Activated T-cell treated with anti-CD3 and anti-CD28 coated beads for 1 hour (primary cell): ENCODE data around the gene PSMG3.

ENCODE experiments used
- DNase-seq: peaks from one replicate; pipeline ENCODE4 v3.0.0-alpha.2; 2020; ENCODE audit warnings: low read depth

The PSMG3 gene

GRCh38 chr7:1544896-1545416 is 24.9 kb downstream of the PSMG3 start:
- no peak for DNase-seq

- no peak for DNase-seq
Measured at GRCh38 chr7:1544178-1544895, 25.5 kb downstream of the PSMG3 start.

- no peak for DNase-seq
Measured at GRCh38 chr7:1543826-1544177, 26.0 kb downstream of the PSMG3 start.

GRCh38 chr7:1542841-1543747 is 26.7 kb downstream of the PSMG3 start:
- DNase-seq, result no peak

- no peak for DNase-seq
Measured at GRCh38 chr7:1542329-1542728, 27.5 kb downstream of the PSMG3 start.

GRCh38 chr7:1541431-1542162 is 28.2 kb downstream of the PSMG3 start:
- no peak for DNase-seq

- no peak for DNase-seq
Measured at GRCh38 chr7:1540776-1541271, 29.0 kb downstream of the PSMG3 start.

- DNase-seq, result no peak
Measured at GRCh38 chr7:1539882-1540775, 29.7 kb downstream of the PSMG3 start.

- no peak for DNase-seq
Measured at GRCh38 chr7:1539181-1539881, 30.5 kb downstream of the PSMG3 start.

- DNase-seq, result no peak
Measured at GRCh38 chr7:1538544-1539180, 31.2 kb downstream of the PSMG3 start.

GRCh38 chr7:1537535-1538412 is 32.1 kb downstream of the PSMG3 start:
- no peak for DNase-seq

- DNase-seq, result no peak
Measured at GRCh38 chr7:1536743-1537534, 32.9 kb downstream of the PSMG3 start.

GRCh38 chr7:1536455-1536742 is 33.4 kb downstream of the PSMG3 start:
- no peak for DNase-seq

- no peak for DNase-seq
Measured at GRCh38 chr7:1535701-1536454, 34.0 kb downstream of the PSMG3 start.

- DNase-seq, result no peak
Measured at GRCh38 chr7:1535100-1535458, 34.8 kb downstream of the PSMG3 start.

GRCh38 chr7:1534330-1535099 is 35.3 kb downstream of the PSMG3 start:
- no peak for DNase-seq
